ENCODE measurements around the gene ADAM20.
"Not testable (repeated sequence)": the region's sequence is repeated elsewhere in the genome, so short reads cannot be mapped to it uniquely, and the experiment has no call there.

ADAM20 gene

GRCh38 chr14:70534904-70535303 lies at the start of gene ADAM20:
Gene ADAM20, minus strand, starts transcription at chr14:70535004. Its CDS starts 10,247 bp downstream, at chr14:70524757.
- no peak for DNase-seq

GRCh38 chr14:70576891-70577290 lies 42.1 kb upstream of the ADAM20 start:
- DNase-seq: no peak

- DNase-seq: no peak
Observed at GRCh38 chr14:70573050-70573449, 38.2 kb upstream of the ADAM20 start.

GRCh38 chr14:70571139-70571538 lies 36.3 kb upstream of the ADAM20 start:
- no peak for DNase-seq

- DNase-seq: peak; percentile 19
Observed at GRCh38 chr14:70567791-70568190, 33.0 kb upstream of the ADAM20 start.

GRCh38 chr14:70563869-70564268 lies 29.1 kb upstream of the ADAM20 start:
- DNase-seq: no peak

- DNase-seq: no peak
Observed at GRCh38 chr14:70563417-70563816, 28.6 kb upstream of the ADAM20 start.

- no peak for DNase-seq
Observed at GRCh38 chr14:70558356-70558755, 23.6 kb upstream of the ADAM20 start.

GRCh38 chr14:70555890-70556289 lies 21.1 kb upstream of the ADAM20 start:
- DNase-seq: no peak

- no peak for DNase-seq
Observed at GRCh38 chr14:70538087-70538486, 3.3 kb upstream of the ADAM20 start.

- no peak for DNase-seq
Observed at GRCh38 chr14:70536830-70537229, 2.0 kb upstream of the ADAM20 start.

- DNase-seq: no peak
Observed at GRCh38 chr14:70530417-70530816, 4.4 kb downstream of the ADAM20 start.

GRCh38 chr14:70527501-70528105 lies 7.2 kb downstream of the ADAM20 start:
- DNase-seq: no peak

- no peak for DNase-seq
Observed at GRCh38 chr14:70525691-70526090, 9.1 kb downstream of the ADAM20 start.

GRCh38 chr14:70515811-70516210 lies 19.0 kb downstream of the ADAM20 start:
- DNase-seq: no peak

- DNase-seq: no peak
Observed at GRCh38 chr14:70514168-70515069, 20.4 kb downstream of the ADAM20 start.

GRCh38 chr14:70498191-70498590 lies 36.6 kb downstream of the ADAM20 start:
- DNase-seq: no peak

- no peak for DNase-seq
Observed at GRCh38 chr14:70489579-70490200, 45.1 kb downstream of the ADAM20 start.

GRCh38 chr14:70477356-70478105 lies 57.3 kb downstream of the ADAM20 start:
- not testable (repeated sequence) for DNase-seq

- DNase-seq: not testable (repeated sequence)
Observed at GRCh38 chr14:70475459-70475858, 59.3 kb downstream of the ADAM20 start.

GRCh38 chr14:70473825-70474224 lies 61.0 kb downstream of the ADAM20 start:
- DNase-seq: no peak

Measured in stimulated activated CD4-positive, alpha-beta T cell treated with anti-CD3 and anti-CD28 coated beads, Interleukin-1b, Interleukin-23, amount 100 ng/mL, for 48 hours (primary cell).